GM23248 (cell line): ENCODE measurements around the gene CASP5. TPM values are rescaled to one million over a fixed set of nuclear protein-coding genes. Genes with fewer than 3 reads are reported as not detected.
A peak's percentile ranks its signal among the peaks of the same experiment; 100 is the strongest.

ENCODE experiments used
- DNase-seq: peaks from one replicate; pipeline ENCODE4 v3.0.0-alpha.2; 2015
- H2AFZ ChIP-seq: fragments of 200-600 bp; sonication (generic); 2 replicates; pipeline ENCODE4 v1.6.1; 2016; ENCODE audit warnings: antibody characterized with exemption
- H3F3A ChIP-seq: fragments of 200-600 bp; sonication (generic); 2 replicates; pipeline ENCODE4 v1.6.1; 2016; ENCODE audit warnings: mild to moderate bottlenecking, antibody characterized with exemption, mixed run types; ENCODE audit not compliant: insufficient read depth
- H3K27ac ChIP-seq: fragments of 200-600 bp; sonication (generic); 2 replicates; pipeline ENCODE4 v1.5.1; 2016; ENCODE audit warnings: mild to moderate bottlenecking
- H3K27me3 ChIP-seq: fragments of 200-600 bp; sonication (generic); replicated peaks from 2 replicates; pipeline ENCODE4 v1.6.1; 2016; ENCODE audit warnings: mild to moderate bottlenecking; ENCODE audit not compliant: insufficient read depth
- H3K36me3 ChIP-seq: fragments of 200-600 bp; sonication (generic); 2 replicates; pipeline ENCODE4 v1.6.1; 2016; ENCODE audit warnings: low read depth, mild to moderate bottlenecking
- H3K4me1 ChIP-seq: fragments of 200-600 bp; sonication (generic); 2 replicates; pipeline ENCODE4 v1.6.1; 2016; ENCODE audit warnings: mild to moderate bottlenecking; ENCODE audit not compliant: insufficient read depth
- H3K4me2 ChIP-seq: fragments of 200-600 bp; sonication (generic); one replicate; pipeline ENCODE4 v1.6.1; 2016; ENCODE audit warnings: mild to moderate bottlenecking; ENCODE audit not compliant: unreplicated experiment
- H3K4me3 ChIP-seq: fragments of 200-600 bp; sonication (generic); 2 replicates; pipeline ENCODE4 v1.5.1; 2016; ENCODE audit warnings: mild to moderate bottlenecking
- H3K79me2 ChIP-seq: fragments of 200-600 bp; sonication (generic); 2 replicates; pipeline ENCODE4 v1.6.1; 2016; ENCODE audit warnings: mild to moderate bottlenecking; ENCODE audit not compliant: insufficient read depth
- H3K9ac ChIP-seq: fragments of 200-600 bp; sonication (generic); 2 replicates; pipeline ENCODE4 v1.6.1; 2016; ENCODE audit warnings: mild to moderate bottlenecking
- H3K9me2 ChIP-seq: fragments of 200-600 bp; sonication (generic); 2 replicates; pipeline ENCODE4 v1.6.1; 2016; ENCODE audit warnings: mixed run types, mild to moderate bottlenecking, moderate library complexity; ENCODE audit not compliant: insufficient read depth
- H3K9me3 ChIP-seq: fragments of 200-600 bp; sonication (generic); one replicate; pipeline ENCODE4 v1.6.1; 2017; ENCODE audit warnings: low read depth
- H4K20me1 ChIP-seq: fragments of 200-600 bp; sonication (generic); 2 replicates; pipeline ENCODE4 v1.6.0; 2016; ENCODE audit not compliant: insufficient read depth
- EZH2 ChIP-seq: fragments of 200-600 bp; sonication (generic); IDR thresholded peaks from 2 replicates; pipeline ENCODE4 v1.6.1; 2018; ENCODE audit warnings: antibody characterized with exemption, mild to moderate bottlenecking; ENCODE audit not compliant: insufficient read depth, poor library complexity, severe bottlenecking
- EZH2phosphoT487 ChIP-seq: fragments of 200-600 bp; sonication (generic); IDR thresholded peaks from 2 replicates; pipeline ENCODE4 v1.6.1; 2018; ENCODE audit warnings: antibody characterized with exemption, moderate library complexity, mild to moderate bottlenecking, low read depth; ENCODE audit not compliant: insufficient read depth
- WGBS, 2 experiments: methylation state at CpG; one replicate each; pipeline ENCODE4 v1.1.6; 2015 to 2017; ENCODE audit warnings: low lambda C conversion rate in 2 of 2, low coverage in 1 of 2; ENCODE audit errors: missing lambda C conversion rate in 2 of 2; 5-methylcytosine and 5-hydroxymethylcytosine counted together
- in situ Hi-C: fragments of 300-500 bp; cut with MboI; formaldehyde crosslinking; loops from 2 replicates; pipeline ENCODE4 v1.15.0; 2020
- polyA plus RNA-seq: library from polyadenylated mRNA; unstranded; fragments of >200 nt; fragmentation: Nextera tagmentation; extraction: Ambion mirVana; gene quantifications from 2 replicates; pipeline ENCODE4 v1.2.1, GENCODE V29; 2016
- total RNA-seq: library from RNA; depleted of rRNA; stranded (reverse); fragments of >200 nt; shearing (Covaris generic); gene quantifications from 2 replicates; pipeline ENCODE4 v1.2.3, GENCODE V29; 2014

CASP5 gene
- total and polyA plus RNA-seq, 2 experiments from 2014 or later: not detected

- Histone ChIP-seq H3K79me2 (peaks cover 45% of the 10 kb centered on the region), H3K9me3 (no peaks in the 10 kb centered on the region), H3K4me2 (peak within 1 kb of the TSS; percentile 97), H2AFZ (peak within 1 kb of the TSS; percentile 92), H3K4me1 (peaks cover 27% of the 10 kb centered on the region), H3F3A (peaks cover 10% of the 10 kb centered on the region), H3K36me3 (0 out of 2 replicates have a peak, but pooled peaks cover 5% of the 10 kb centered on the region), H3K9ac (peak within 1 kb of the TSS; percentile 91), H4K20me1 (no peaks in the 10 kb centered on the region), H3K27me3 (no peaks in the 10 kb centered on the region), H3K9me2 (no peaks in the 10 kb centered on the region), H3K4me3 (peak within 1 kb of the TSS; percentile 96), H3K27ac (peak within 1 kb of the TSS; percentile 92)
- 0 to 1% methylated on average over 4 of the region's 4 CpGs for WGBS, 2 experiments
- in situ Hi-C loops: no loop called here
- no peak for TF ChIP-seq EZH2phosphoT487
- TF ChIP-seq EZH2: no peak
- DNase-seq: peak; percentile 81
These were observed 54.6 kb downstream of the CASP5 start, which contains the start of gene CASP4 for GRCh38 chr11:104968355-104968855. Gene CASP4 (minus strand): TSS chr11:104968574. CDS start chr11:104968525, 49 bp downstream.

- Histone ChIP-seq H3K9ac (peak overlapping the region; percentile 91), H3K4me2 (peak overlapping the region; percentile 97), H4K20me1 (no peaks in the 10 kb centered on the region), H3K27me3 (no peaks in the 10 kb centered on the region), H3K4me3 (peak overlapping the region; percentile 96), H3K27ac (peak overlapping the region; percentile 92), H2AFZ (peak overlapping the region; percentile 92), H3K9me3 (no peaks in the 10 kb centered on the region), H3K79me2 (peaks cover 52% of the 10 kb centered on the region), H3K36me3 (0 out of 2 replicates have a peak, but pooled peaks cover 7% of the 10 kb centered on the region), H3F3A (peaks cover 10% of the 10 kb centered on the region), H3K4me1 (peaks cover 27% of the 10 kb centered on the region), H3K9me2 (no peaks in the 10 kb centered on the region)
- DNase-seq: peak; percentile 33
- WGBS, 2 experiments: 1 to 2% methylated on average over 11 of the region's 11 CpGs
- in situ Hi-C loops: no loop called here
- no peak for TF ChIP-seq EZH2phosphoT487
These were observed 55.2 kb downstream of the CASP5 start for GRCh38 chr11:104967534-104968354.

DNA sequence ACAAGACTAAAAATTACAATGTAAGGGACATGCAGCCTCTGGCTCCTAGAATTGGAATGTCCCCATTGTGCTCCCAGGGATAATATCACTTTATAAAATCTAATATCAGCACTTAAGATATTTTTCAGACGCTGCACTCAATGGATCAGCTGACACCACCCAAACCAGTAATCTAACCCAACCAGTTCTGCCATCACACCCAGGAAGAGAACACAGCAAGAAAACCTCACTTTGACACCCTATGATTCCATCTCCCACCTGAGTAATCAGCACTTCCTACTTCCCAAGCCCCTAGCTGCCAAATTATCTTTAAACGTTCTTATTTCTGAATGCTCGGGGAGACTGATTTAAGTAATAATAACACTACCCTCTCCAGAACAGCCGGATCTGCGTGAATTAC, 57.2 kb downstream of the CASP5 start:
- Histone ChIP-seq H3K9me2 (no peaks in the 10 kb centered on the region), H3K4me2 (peak overlapping the region; percentile 97), H3K9me3 (no peaks in the 10 kb centered on the region), H3K36me3 (0 out of 2 replicates have a peak, but pooled peaks cover 11% of the 10 kb centered on the region), H3K4me1 (peaks cover 27% of the 10 kb centered on the region), H3K27me3 (no peaks in the 10 kb centered on the region), H3K79me2 (peaks cover 71% of the 10 kb centered on the region), H3K9ac (no peak overlapping the region), H3K27ac (no peak overlapping the region), H3K4me3 (peak overlapping the region; percentile 96; the same call in 1 of the 2 replicates), H3F3A (peaks cover 10% of the 10 kb centered on the region), H2AFZ (no peak overlapping the region), H4K20me1 (no peaks in the 10 kb centered on the region)
- TF ChIP-seq EZH2 (no peak), EZH2phosphoT487 (no peak)
- no peak for DNase-seq
- WGBS, 2 experiments: 85 to 89% methylated on average over 5 of the region's 5 CpGs
- in situ Hi-C loops: no loop called here

DNA sequence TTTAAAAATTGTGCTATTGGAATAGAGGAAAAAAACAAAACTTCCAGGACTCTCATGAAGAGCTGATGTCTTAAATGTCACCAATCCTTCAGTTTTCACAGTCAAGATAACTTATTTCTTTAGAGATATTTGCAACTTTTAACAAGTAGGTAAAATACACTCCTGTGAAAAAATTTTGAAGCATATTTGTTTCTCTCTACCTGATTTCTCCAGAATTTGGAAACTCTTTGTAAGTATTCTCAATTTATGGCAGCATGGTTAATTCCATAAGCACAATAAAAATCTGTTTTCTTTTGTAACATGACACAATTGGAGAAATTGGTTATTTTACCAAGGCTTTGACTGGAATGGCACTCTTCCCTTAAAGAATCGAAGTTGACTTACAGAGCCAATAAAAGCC, 58.7 kb downstream of the CASP5 start:
- Histone ChIP-seq H3K9me3 (no peaks in the 10 kb centered on the region), H2AFZ (no peak overlapping the region), H3K4me3 (no peak overlapping the region), H3K4me2 (no peak overlapping the region), H3K36me3 (0 out of 2 replicates have a peak, but pooled peaks cover 11% of the 10 kb centered on the region), H4K20me1 (no peaks in the 10 kb centered on the region), H3F3A (peaks cover 10% of the 10 kb centered on the region), H3K27me3 (no peaks in the 10 kb centered on the region), H3K27ac (no peak overlapping the region), H3K9me2 (no peaks in the 10 kb centered on the region), H3K9ac (no peak overlapping the region), H3K4me1 (peaks cover 26% of the 10 kb centered on the region), H3K79me2 (peaks cover 85% of the 10 kb centered on the region)
- no peak for DNase-seq
- no peak for TF ChIP-seq EZH2
- no peak for TF ChIP-seq EZH2phosphoT487
- in situ Hi-C loops: no loop called here
- WGBS, 2 experiments: 95 to 100% methylated on average over 1 of the region's 1 CpG
